Measurements from ENCODE around the gene C10orf71.

Gene C10orf71

DNA sequence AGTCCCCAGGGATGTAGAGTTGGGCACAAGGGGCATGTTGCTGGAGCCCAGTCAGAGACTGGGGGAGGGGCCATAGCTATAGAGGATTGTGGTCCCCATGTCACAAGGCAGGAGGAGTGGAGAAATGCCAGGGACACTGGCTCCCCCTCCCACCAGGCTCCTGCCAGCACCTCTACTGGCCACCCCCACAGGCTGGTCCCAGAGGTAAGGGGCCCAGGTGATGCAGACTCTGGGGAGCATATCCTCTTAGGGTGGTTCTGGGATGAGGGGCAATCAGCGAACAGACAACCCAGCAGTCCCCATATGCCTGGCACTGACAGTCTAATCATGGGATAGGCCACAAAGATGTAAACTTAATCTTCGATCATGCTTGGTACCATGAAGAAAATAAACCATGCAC lies 21.2 kb downstream of the C10orf71 start:
- ChIA-PET CTCF (no interaction called here), POLR2A (no interaction called here)
- no peak overlapping the region for H3K4me3 ChIP-seq (ENCODE audit: low read depth, low read length)
- no peak for DNase-seq (ENCODE audit: low read depth, low spot score)
- TF ChIP-seq, protein P1, sequence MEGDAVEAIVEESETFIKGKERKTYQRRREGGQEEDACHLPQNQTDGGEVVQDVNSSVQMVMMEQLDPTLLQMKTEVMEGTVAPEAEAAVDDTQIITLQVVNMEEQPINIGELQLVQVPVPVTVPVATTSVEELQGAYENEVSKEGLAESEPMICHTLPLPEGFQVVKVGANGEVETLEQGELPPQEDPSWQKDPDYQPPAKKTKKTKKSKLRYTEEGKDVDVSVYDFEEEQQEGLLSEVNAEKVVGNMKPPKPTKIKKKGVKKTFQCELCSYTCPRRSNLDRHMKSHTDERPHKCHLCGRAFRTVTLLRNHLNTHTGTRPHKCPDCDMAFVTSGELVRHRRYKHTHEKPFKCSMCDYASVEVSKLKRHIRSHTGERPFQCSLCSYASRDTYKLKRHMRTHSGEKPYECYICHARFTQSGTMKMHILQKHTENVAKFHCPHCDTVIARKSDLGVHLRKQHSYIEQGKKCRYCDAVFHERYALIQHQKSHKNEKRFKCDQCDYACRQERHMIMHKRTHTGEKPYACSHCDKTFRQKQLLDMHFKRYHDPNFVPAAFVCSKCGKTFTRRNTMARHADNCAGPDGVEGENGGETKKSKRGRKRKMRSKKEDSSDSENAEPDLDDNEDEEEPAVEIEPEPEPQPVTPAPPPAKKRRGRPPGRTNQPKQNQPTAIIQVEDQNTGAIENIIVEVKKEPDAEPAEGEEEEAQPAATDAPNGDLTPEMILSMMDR (IDR thresholded peaks at IDR 0.05; ENCODE audit: insufficient read depth, low read length, missing control alignments): no peak

DNA sequence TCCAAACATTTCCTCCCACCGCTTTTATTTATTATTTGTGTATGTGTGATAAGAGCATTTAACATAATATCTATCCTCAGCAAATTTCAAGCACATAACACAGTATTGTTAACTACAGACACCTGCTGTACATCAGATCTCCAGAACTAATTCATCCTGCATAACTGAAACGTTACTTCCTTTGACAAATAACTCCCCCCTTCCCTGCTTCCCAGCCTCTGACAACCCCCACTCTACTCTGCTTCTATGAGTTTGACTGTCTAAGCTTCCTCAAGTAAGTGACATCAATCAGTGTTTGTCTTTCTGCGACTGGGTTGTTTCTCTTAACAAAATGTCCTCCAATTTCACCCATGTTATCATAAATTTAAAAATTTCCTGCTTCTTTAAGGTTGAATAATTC lies 22.1 kb downstream of the C10orf71 start:
- no peak overlapping the region for H3K4me3 ChIP-seq (ENCODE audit: low read depth, low read length)
- no peak for DNase-seq (ENCODE audit: low read depth, low spot score)
- TF ChIP-seq, protein P1 (IDR thresholded peaks at IDR 0.05; ENCODE audit: insufficient read depth, low read length, missing control alignments): no peak
- CTCF ChIA-PET: no interaction called here
- POLR2A ChIA-PET: no interaction called here

DNA sequence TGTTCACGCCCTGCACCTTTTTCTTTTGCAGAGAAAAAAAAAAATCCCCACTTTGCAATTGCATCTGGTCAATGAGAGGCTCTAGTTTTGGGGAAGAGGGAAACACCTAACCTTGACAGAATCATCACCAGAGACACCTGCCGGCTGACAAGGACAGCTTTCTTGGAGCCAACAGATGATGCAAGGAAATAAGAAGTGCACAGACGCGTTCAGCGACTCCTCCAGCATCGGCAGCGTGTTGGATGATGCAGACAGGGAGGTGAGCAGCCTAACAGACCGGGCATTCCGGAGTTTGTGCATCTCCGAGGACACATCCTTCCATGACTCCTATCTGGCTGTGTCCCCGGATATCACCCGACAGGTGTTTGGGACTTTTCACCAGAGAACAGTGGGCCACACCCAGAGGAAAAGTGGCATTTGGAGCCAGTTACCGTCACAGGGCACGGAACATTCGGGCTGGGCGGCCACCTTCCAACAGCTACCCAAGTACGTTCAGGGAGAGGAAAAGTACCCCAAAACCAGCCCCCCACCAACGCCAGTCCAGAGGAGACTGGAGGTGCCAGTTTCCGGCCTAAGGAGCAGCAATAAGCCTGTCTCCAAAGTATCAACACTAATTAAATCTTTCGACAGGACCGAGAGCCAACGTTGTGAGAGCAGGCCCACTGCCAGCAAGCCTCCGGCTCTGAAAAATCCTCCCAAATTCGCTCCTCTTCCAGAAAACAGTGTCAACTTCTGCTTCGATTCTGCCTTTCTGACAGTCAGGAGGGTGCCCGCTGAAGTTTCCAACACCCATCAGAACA lies 23.6 kb downstream of the C10orf71 start:
- DNase-seq (ENCODE audit: low read depth, low spot score): no peak
- no peak overlapping the region for H3K4me3 ChIP-seq (ENCODE audit: low read depth, low read length)
- ChIA-PET POLR2A (no interaction called here), CTCF (interaction anchor here (1.3 kb wide), 1 partner anchor 190 kb away, joined by 3 read pairs; no protein-coding TSS in a partner anchor)
- TF ChIP-seq, protein P1 (IDR thresholded peaks at IDR 0.05; ENCODE audit: insufficient read depth, low read length, missing control alignments): no peak

DNA sequence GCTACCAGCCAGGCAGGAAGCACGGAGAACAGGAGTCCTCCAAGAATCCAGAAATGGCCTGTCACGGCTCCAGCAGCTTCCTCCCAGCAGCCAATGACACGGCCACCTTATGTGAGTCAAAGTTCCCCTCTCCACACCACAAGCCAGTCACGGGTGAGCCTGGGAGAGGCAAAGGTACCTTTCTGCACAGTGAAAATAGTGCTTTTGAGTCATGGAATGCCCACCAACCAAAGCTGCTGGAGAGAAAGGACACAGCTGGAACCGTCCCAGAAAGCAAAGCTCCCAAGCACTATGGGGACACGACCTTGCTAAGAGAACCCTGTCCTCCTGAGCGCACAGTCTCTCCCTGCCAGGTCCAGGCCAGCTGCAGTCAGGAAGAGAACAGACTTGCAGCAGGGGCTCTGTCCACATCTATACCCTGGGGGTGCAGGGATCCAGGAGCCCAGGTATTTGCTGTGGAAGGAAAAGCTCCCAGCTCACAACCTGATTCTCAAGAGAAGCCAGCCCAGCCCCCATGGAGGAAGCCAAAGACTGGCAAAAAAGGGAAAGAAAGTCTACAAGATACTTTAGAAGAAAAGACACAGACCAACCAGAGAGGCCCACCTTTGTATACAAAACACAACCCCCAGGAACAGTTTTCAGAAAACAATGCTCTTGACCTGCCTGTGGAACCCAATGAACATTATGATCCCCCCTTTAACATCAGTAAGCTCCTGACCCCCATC lies 24.4 kb downstream of the C10orf71 start:
- DNase-seq (ENCODE audit: low read depth, low spot score): no peak
- TF ChIP-seq, protein P1 (IDR thresholded peaks at IDR 0.05; ENCODE audit: insufficient read depth, low read length, missing control alignments): no peak

DNA sequence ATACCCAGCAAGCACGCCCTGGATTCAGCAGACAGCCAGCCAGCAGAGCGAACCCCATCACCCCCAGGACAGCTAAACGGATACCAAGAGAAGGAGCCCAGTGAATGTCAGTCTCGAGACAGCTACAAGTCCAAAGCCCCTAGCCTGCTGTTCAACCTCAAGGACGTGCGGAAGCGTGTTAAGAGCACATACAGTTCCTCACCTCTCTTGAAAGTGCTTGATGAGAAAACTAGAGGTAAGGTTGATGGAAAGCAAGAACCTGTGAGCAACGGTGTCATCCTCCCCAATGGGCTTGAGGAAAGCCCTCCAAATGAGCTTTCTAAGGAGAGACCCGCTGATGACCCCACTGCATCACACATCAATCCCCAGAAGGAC lies 24.9 kb downstream of the C10orf71 start:
- ChIA-PET POLR2A (no interaction called here), CTCF (interaction anchor here (1.3 kb wide), 1 partner anchor 189 kb away, joined by 3 read pairs; no protein-coding TSS in a partner anchor)
- TF ChIP-seq, protein P1 (IDR thresholded peaks at IDR 0.05; ENCODE audit: insufficient read depth, low read length, missing control alignments): no peak

More for the DNA sequence above, 24.4 kb downstream of the C10orf71 start:
- ChIA-PET CTCF (interaction anchor here (1.3 kb wide), 1 partner anchor 189 kb away, joined by 3 read pairs; no protein-coding TSS in a partner anchor), POLR2A (no interaction called here)
- no peak overlapping the region for H3K4me3 ChIP-seq (ENCODE audit: low read depth, low read length)

DNA sequence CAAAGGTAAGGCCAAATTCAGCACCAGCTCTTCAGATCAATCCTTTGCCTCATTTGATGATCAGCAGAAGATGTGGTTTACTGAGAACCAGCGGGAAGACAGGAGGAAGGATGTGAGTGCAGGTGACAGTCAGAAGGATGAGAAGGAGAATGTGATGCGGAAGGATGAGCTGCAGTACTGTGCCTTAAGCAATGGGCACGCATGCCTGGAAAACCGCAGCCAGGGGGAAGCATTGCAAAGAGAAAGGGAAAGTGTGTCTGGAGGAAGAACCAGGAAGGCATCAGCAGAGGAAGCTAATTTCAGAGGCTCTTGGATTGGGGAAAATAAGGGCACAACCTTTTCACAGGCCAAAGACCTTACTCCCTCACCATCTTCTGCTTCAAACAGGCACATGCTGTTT lies 25.7 kb downstream of the C10orf71 start:
- ChIA-PET CTCF (no interaction called here), POLR2A (no interaction called here)
- TF ChIP-seq, protein P1 (IDR thresholded peaks at IDR 0.05; ENCODE audit: insufficient read depth, low read length, missing control alignments): peak; percentile 2

More for the DNA sequence above, 24.9 kb downstream of the C10orf71 start:
- no peak overlapping the region for H3K4me3 ChIP-seq (ENCODE audit: low read depth, low read length)
- no peak for DNase-seq (ENCODE audit: low read depth, low spot score)

More for the DNA sequence above, 25.7 kb downstream of the C10orf71 start:
- DNase-seq (ENCODE audit: low read depth, low spot score): no peak
- H3K4me3 ChIP-seq (ENCODE audit: low read depth, low read length): no peak overlapping the region

All from AG04449 (cell line).